ENCODE data around the gene ITSN2. TPM values are rescaled to one million over a fixed set of nuclear protein-coding genes. Genes with fewer than 3 reads are reported as not detected.

The ITSN2 gene
- polyA plus RNA-seq, 12 donors: 18.4 to 27.5 (median 21.4) TPM; not detected in 1

- DNase-seq: no peak
These were observed 177.8 kb downstream of the ITSN2 start for GRCh38 chr2:24182507-24182906.

- DNase-seq: no peak
These were observed 178.5 kb downstream of the ITSN2 start for GRCh38 chr2:24181849-24182248.

GRCh38 chr2:24179683-24180082, 180.7 kb downstream of the ITSN2 start:
- no peak for DNase-seq

GRCh38 chr2:24176326-24176725, 184.0 kb downstream of the ITSN2 start:
- no peak for DNase-seq

- no peak for DNase-seq
These were observed 184.6 kb downstream of the ITSN2 start for GRCh38 chr2:24175631-24176187.

- no peak for DNase-seq
These were observed 185.5 kb downstream of the ITSN2 start, which contains the start of gene FAM228A for GRCh38 chr2:24174851-24175277. Gene FAM228A, plus strand, starts transcription at chr2:24175053. Its CDS starts 428 bp downstream, at chr2:24175481.

GRCh38 chr2:24169023-24169422, 191.3 kb downstream of the ITSN2 start:
- no peak for DNase-seq

GRCh38 chr2:24164416-24164973, 195.8 kb downstream of the ITSN2 start:
- no peak for DNase-seq

- no peak for DNase-seq
These were observed 196.7 kb downstream of the ITSN2 start for GRCh38 chr2:24163601-24164000.

GRCh38 chr2:24163186-24163585, 197.2 kb downstream of the ITSN2 start:
- DNase-seq: no peak

GRCh38 chr2:24162494-24162893, 197.8 kb downstream of the ITSN2 start:
- no peak for DNase-seq

GRCh38 chr2:24160761-24161160, 199.6 kb downstream of the ITSN2 start:
- no peak for DNase-seq

GRCh38 chr2:24159708-24160107, 200.6 kb downstream of the ITSN2 start:
- no peak for DNase-seq

- DNase-seq: no peak
These were observed 202.2 kb downstream of the ITSN2 start for GRCh38 chr2:24158131-24158530.

- DNase-seq: no peak
These were observed 206.9 kb downstream of the ITSN2 start for GRCh38 chr2:24153478-24153877.

Other genes with a start within 250 kb of the ITSN2 start
- gene PFN4, start 237.2 kb downstream of the ITSN2 start, polyA plus RNA-seq (ENCODE audit: insufficient read length in 12 of 12): 1 to 10 TPM in 10 of 12 donors, not detected in 2; 1.0 to 2.5 (median 1.9) TPM
- 10 to 100 TPM in 10 of 12 donors, not detected in 2; 14.6 to 25.5 (median 19.2) TPM for gene FAM228B, start 237.1 kb downstream of the ITSN2 start, polyA plus RNA-seq (ENCODE audit: insufficient read length in 12 of 12)
- 1 to 10 TPM in 2 of 12 donors, under 1 TPM in 8, not detected in 2; 0.13 to 1.2 (median 0.60) TPM for gene FAM228A, start 185.5 kb downstream of the ITSN2 start, polyA plus RNA-seq (ENCODE audit: insufficient read length in 12 of 12)
- gene NCOA1, start 130.7 kb upstream of the ITSN2 start, polyA plus RNA-seq (ENCODE audit: insufficient read length in 12 of 12): 100 to 1,000 TPM in 9 of 12 donors, 10 to 100 TPM in 3; 88.8 to 465 (median 116) TPM